GM18508 (cell line): ENCODE results near the gene FGGY.

Experiments
- ATAC-seq: cut with Tn5 transposase; IDR thresholded peaks from one replicate; pipeline ENCODE4 v1.9.1; 2021; ENCODE audit warnings: moderate number of reproducible peaks; ENCODE audit not compliant: insufficient read depth, unreplicated experiment

Gene FGGY

DNA sequence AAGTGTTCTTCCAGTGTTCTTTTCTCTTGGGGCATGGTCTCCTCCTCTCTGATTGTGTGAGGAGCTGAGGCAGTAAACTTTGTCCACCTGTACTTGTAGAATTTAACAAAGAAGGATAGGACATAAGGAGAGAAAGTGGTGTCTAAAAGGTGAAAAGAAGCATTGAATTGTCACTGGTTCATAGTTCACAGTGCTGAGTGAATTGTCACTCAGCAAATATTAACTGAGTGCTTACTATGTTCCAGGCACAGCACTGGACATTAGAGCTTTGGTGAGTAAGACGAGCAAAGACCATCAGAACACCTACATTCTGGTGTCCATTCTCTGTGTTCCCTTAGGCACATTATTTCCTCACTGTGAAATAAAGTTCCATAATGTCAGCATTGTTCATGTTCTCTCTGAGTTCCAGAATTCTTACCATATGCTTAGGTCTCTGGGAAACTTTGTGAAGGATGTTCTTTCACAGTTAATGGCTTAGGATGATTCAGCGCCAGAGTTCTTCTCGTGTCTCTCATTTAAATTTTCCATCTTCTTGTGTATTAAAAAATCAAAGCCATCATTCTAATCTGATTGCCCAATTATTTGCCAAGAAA lies 361.1 kb downstream of the FGGY start:
- ATAC-seq, result no peak

DNA sequence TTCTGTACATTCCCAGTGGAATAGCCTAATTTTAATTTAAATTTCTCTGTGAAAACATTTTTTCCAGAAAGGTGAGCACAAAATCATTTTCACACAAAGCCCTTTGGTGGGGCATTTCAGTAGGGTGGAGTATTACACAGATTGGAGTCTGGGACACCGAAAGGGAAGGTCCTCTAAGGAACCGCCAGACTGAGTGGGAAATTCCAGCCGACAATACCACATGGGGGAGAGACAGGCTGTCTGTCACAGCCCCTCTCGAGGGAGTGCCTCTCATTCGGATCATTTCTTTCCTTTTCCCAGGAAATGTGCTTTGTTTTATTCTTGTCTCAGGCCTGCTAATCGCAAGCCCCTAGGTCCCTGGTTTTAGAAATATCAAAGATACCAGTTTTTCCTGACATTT lies 367.3 kb downstream of the FGGY start:
- no peak for ATAC-seq

DNA sequence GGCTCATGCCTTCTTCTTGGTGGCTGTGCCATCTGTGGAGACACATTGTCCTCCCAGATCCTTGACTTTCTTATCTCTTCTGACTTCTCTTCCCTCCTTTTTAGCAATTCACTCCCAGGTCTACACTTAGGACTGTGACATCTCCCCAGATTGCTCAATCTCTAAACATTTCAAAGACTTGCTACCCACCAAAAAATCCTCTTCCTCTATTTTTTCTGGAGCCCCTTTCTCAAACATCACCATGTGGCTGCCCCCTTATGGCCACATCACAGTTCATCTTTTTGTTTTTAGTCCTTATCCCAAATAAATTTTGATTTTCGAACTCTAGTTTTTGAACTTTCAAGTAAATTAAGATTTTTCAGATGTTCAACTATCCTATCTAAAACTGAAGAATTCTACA lies 369.2 kb downstream of the FGGY start:
- ATAC-seq, result no peak

DNA sequence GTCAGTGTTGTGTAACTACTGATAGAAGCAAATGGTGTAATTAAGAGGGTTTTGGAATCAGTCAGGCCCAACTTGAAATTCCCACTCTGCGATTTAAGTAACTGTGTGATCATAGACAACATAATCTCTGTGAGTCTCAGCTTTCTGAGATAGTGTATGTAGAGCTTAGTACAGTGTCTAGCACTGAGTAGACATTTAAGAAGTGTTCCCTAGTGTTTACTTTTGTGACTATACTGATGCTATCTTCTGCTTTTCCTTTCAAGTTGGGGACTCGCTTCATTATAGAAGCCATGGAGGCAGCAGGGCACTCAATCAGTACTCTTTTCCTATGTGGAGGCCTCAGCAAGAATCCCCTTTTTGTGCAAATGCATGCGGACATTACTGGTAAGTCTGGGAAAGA lies 370.1 kb downstream of the FGGY start:
- ATAC-seq, result no peak

DNA sequence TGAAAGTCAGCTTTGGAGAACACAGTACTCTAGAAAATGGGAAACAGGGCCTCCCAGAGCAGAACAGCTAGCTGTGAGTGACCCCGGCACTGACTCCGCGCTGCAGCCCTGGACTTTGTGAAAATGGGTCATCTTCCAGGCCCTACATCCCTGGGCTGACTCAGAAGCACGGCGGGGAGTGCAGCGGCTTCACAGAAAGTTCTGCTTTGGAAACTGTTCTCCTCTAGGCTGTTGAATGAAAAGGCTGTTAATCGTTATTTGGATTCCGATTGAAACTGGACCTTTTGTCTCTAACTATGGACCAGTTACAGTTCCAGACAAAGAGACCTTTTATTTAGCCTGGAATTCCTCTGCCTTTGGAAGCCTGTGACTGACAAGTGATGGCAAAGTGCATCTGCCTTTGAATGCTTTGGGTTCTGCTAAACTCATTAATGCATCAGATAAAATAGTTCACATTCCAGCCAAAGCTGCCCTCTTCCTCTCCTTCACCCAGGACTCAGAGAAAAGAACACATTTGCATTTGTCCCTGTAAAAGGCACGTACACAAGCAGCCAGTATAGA lies 372.9 kb downstream of the FGGY start:
- ATAC-seq, result no peak

DNA sequence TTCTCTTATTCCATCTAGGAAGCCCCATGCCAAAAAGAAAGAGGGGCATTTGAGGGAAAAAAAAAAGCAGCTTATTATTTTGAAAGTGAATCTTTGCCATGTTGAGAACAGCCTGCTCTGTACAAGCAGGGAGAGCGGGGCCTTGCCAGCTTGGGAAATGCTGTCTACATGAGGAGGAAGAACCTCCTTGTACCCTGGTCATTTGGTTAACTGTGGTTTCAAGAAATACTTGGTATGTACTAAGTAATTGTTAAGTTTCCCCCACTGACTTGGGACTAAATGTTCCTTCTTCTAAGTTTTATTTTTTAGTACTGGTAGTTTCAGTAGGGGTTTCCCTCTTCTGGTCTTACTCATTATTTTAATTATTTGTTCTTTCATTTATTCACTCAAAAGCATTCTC lies 373.8 kb downstream of the FGGY start:
- ATAC-seq, result no peak

DNA sequence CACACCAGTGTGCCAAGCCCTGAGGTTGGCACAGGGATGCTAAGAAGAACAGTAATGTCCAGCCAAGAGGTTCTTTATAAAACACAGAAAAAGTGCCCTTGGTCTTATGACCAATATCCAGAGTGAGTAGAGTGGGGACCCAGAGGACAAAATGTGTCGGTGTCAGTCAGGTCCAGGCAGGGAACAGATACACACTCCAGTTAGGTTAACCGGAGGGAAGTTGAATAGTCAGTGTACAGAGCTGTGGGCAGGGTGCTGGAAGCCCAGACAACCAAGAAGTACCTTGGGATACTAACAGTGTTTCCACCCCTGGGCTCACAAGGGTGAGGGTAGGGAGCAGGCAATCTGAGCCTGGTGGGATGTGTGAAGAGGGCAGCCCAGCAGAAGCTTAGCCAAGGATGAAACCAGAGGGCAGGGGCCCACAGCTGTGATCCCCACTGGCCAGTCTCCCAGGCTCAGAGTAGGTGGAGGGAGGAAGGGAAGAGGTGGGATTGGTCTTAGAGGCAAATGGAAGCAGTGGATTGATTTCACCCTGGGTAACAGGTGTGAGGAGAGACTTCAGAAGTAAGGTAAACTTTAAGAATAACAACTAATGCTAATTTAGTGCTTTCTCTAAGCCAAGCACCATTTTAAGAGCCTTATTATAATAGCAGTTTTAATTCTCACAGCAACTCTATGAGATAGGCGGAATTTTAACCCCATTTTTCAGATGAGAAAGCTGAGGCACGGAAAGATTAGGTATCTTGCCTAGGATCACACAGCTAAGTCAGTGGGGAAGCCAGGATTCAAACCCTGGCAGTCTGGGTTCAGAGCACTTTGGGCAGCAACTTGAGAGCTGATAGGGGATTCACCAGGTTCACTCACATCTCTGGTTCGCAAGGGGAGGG lies 374.4 kb downstream of the FGGY start:
- ATAC-seq, result no peak

DNA sequence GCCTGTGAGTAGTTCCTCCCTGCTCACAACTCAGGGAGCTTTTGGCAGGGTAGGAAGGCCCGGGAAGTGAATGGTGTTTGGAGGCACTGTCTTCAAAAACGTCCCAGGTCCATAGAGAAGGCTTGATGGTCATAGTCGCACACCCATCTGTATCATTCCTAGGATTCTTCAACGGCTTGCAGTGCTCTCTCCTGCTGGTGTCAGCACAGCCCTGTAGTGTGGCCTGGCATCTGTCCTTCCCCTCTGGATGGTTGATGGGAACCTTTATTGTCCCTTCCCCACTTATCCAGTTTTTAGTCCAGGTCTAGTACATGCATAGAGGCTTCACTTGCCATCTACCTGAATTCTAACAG lies 375.0 kb downstream of the FGGY start:
- ATAC-seq, result no peak

DNA sequence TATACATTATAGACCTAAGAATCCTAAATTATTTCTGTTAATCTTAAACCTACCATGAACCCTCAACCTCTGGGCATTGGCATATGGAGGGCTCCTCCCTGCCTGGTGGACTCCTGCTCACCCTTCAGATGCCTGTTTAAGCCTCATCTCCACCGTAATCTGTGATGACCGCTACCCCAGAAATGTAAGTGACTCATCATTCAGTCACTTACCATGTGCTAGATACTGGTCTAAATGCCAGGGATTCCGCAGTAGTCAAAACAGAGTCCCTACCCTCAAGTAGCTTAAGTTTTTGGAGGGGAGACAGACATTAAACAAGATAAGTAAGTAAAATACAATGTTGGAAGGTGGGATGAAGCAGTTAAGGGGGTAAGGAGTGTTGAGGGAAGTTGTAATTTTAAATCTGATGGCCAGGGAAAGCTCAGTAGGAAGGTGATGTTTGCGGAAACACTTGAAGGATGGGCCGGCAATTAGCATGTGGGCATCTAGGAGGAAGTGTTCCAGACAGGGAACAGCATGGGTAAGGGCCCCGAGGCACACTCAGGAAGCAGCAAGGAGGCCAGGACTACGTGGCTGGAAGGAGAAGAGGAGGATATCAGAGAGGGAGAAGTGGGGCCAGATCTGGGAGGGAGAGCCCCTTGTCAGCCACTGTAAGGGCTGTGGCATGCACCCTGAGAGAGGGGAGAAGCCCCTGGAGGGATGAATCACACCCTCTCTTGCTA lies 376.1 kb downstream of the FGGY start:
- ATAC-seq, result no peak

DNA sequence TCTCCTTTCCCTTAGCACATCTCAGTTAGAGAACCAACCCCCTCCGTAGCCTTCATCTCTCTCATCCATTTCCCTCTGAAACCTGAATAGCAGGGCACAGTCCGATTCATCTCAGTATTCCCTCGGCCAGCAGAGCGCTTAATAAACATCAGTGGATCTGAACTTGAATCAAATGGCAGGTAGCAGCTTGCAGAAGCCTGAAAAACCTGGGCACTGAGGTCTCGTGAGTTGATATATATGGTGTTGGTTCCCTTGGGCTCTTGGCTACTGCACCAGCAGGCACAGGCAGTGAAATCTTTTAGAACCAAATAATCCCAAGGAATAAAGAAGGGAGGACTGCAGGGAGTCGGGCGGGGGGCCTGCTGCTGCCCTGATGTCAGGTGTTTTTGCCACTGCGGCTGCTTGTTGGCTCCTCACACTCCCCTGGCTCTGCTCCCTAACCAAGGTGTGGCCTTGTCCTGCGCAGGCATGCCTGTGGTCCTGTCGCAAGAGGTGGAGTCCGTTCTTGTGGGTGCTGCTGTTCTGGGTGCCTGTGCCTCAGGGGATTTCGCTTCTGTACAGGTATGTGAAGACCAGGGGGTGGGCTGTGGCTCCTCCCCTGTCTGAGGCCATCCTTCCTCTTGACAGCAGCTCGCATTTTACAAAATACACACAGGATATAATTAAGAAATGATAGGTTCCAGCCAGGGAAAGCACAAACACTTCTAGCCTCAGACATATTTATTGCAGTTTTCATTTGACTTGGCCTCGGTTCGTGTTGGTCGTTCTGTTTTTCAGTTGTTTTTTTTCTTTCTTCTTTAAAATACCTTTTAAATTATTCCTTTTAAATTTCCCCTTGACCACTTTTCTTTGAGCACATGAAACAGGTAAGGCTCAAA lies 376.9 kb downstream of the FGGY start:
- no peak for ATAC-seq

DNA sequence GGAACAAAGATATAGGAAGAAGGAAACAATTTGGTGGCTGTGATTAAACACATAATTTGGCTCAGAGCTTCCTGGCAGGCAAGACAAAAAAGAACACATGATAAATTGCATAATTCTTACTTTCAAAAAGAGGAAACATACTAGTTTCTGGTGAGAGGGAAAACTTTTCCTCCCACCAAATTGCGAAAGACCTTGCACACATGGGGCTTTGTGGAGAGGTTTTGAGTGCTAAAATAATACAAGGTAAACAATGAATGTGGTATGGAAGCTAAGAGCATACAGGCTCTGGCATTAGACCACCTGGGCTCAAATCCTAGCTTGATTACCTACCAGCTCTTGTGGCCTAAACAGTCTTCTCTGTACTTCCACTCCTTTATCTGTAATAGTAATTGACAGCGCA lies 377.7 kb downstream of the FGGY start:
- no peak for ATAC-seq

DNA sequence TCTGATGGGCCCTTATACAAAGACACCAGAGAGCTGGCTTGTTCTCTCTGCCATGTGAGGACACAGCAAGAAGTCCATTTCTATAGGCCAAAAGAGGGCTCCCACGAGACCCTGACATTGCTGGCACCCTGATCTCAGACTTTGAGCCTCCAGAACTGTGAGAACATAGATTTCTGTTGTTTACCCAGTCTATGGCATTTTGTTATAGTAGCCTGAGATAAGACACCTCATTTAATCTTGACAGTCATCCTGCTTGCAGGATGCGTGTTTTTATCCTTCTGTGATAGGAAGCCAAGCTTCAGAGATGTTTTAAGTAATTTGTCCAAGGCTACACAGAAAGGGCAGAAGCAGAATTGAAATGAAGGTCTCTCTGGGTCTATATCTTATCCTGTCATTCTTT lies 379.0 kb downstream of the FGGY start:
- ATAC-seq, result no peak

DNA sequence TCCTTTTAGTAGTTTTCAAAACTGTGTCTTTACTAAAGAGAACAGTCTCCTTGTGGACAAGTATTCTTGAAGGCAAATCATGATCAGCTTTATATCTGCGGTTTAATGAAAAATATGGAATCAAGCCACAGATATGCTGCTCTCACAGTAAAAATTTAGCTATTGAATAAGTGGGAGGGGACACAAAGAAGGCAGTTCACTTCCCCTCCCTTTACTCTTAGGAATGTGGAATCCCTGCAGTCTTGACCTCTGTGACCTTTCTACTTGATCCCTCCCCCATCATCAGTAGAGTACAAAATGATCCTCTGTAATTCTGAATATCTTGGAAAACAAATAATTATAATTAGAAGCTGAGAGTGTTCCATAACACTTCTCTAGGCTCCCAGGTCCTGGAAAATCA lies 381.1 kb downstream of the FGGY start:
- no peak for ATAC-seq

DNA sequence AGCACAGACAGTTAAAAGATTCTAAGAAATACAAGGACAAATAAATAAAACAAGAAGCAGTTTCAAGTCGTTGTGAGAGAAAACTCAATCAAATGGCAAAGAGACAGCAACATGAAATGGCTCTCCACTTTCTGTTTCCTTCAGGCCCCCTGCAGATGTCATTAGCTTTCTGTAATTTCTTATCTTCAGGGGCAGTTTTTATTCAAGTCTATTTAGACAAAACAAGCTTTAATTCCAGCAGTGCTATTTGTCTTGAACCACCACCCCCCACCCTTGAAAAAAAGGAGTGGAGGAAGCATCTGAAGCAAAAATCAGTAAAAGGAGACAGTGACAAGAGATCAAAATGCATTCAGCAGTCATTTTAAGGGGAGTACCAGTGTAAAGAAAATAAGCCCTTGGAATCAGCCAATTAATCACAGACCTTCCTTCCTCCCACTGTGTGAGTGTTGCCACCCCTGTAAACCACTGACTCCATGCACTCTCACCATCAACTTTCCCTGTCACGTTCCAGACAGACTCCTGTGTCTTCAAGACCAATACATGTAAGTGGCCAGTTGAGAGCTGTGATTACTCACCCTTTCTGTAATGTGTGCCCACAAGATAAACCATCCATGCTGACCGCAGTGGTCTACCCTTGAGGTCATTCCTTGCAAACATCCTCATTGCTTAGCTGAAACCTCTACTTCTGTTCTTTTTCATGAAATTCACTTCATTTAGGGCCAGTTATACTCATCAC lies 381.8 kb downstream of the FGGY start:
- ATAC-seq, result no peak

DNA sequence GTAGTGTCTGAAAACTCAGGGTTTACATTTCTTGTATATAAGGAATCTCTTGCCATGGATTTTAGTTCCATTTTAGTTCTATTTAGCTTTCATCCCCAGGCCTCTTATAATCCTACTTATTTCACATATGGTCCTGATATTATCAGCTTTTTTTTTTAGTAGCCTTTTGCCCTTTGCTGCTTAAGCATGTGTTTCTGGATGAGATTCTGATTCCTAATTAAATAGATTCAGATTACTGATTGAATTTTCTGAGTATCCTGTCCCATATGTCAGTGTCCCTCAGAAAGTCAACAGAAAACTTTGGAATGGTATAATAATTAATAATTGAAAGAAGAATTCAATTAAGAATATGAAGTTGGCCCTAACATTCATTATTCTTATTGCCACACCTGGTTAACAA lies 383.1 kb downstream of the FGGY start:
- no peak for ATAC-seq

DNA sequence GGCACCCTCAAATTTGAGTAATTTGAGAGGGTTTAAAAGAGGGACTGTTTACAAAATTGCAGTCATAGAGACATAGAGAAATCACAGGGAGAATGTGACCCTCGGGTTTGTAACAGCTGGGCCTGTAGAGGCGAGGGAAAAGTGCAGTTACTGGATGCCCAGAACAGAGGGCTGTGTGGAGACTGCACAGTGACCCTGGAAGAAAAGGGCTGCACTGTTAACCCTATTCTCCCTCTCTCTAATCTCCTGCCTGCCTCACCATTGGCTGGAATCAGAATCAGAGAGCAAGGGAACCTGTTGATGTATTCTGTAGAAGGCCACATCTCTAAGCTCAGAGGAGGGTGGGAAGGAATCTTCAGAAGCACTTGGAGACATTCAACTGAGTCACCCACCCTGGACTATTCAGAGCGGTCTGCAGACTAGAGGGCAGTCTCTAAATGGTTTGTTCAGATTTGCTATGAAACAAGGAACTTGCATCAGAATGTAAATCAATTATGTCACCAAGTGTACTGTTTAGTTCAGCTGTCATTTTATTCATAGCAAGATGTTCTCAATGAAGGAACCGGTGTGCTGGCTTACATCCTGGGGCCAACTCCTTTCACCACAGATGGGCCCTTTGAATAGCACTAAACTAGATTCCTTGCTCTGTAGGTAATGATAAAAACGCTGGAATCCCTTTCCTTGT lies 385.6 kb downstream of the FGGY start:
- ATAC-seq, result no peak

DNA sequence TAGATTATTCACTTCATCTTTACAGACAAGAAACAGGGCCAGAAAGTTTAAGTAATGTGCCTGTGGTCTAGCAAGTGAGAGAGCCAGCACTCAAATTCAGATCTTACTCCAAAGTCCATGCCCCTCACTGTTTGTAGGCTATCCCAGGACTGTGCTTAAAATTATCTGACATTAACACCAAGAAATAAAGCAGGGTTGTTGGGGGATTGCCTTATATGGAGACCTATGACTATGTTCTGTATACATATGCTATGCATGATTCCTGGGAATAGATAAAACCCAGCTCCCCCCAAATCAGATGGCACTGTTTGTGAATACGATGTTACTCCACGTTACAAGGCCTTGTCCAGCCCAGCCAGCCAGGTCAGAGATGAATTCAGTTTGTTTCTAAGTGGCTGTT lies 386.3 kb downstream of the FGGY start:
- no peak for ATAC-seq

DNA sequence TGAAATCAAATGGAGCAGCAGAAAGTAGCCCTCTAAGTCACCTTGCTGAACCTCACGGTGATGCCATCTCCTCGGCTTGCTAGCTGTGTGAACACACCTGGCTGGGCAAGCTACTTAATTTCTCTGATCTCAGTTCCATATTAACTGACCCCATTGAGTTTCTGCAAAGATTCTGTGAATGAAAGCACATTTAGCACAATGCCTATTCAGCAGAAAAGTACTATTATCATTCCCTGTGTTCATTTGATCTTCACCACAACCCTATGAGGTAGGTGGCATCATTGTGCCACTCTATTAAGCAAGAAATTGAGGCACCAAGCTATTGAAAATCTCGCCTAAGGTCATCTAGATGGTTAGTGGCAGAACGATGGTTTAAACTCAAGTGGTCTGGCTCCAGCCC lies 387.8 kb downstream of the FGGY start:
- no peak for ATAC-seq

DNA sequence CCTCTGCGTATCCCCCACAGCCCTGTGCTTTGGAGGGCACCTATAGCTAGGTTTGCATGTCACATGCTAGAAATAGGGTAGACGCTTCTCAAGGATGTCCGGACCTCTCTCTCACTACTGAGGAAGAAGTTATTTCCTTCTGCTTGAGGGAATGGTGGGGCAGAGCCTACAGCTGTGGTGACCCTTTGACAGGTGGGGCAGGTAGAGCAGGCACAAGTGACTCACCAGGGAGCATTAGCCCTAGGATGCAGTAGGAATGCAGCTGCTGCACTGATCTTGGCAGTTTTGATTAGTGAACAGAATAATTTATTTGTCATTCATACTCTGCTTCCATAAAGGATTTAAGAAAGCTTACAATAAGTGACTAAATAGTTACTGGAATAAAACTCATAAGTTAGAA lies 388.2 kb downstream of the FGGY start:
- no peak for ATAC-seq
